HG03060 (cell line): Measurements from ENCODE around the gene TLCD3A.
"Not testable (repeated sequence)": the region's sequence is repeated elsewhere in the genome, so short reads cannot be mapped to it uniquely, and the experiment has no call there.

ENCODE experiments used
- ATAC-seq: cut with Tn5 transposase; IDR thresholded peaks from one replicate; pipeline ENCODE4 v1.9.1; 2021; ENCODE audit warnings: low read depth, moderate number of reproducible peaks; ENCODE audit not compliant: unreplicated experiment

The TLCD3A gene

GRCh38 chr17:732067-732901 is at the start of gene TLCD3A:
TSS of gene TLCD3A (plus strand) at chr17:732596. CDS start at chr17:732648, 52 bp downstream.
- no peak for ATAC-seq

- ATAC-seq = no peak
Measured at GRCh38 chr17:683040-683439, 49.4 kb upstream of the TLCD3A start.

GRCh38 chr17:683499-684254 is 48.7 kb upstream of the TLCD3A start:
- ATAC-seq = no peak

GRCh38 chr17:685006-685405 is 47.4 kb upstream of the TLCD3A start:
- no peak for ATAC-seq

GRCh38 chr17:688100-688989 is 44.1 kb upstream of the TLCD3A start:
- ATAC-seq = no peak

- ATAC-seq = no peak
Measured at GRCh38 chr17:689556-690275, 42.7 kb upstream of the TLCD3A start.

GRCh38 chr17:690361-690760 is 42.0 kb upstream of the TLCD3A start:
- ATAC-seq = no peak

GRCh38 chr17:691423-691822 is 41.0 kb upstream of the TLCD3A start:
- no peak for ATAC-seq

GRCh38 chr17:692116-692515 is 40.3 kb upstream of the TLCD3A start:
- ATAC-seq = no peak

- no peak for ATAC-seq
Measured at GRCh38 chr17:693791-694638, 38.4 kb upstream of the TLCD3A start.

GRCh38 chr17:696369-696768 is 36.0 kb upstream of the TLCD3A start:
- ATAC-seq = no peak

GRCh38 chr17:697682-698081 is 34.7 kb upstream of the TLCD3A start:
- no peak for ATAC-seq

GRCh38 chr17:698096-698495 is 34.3 kb upstream of the TLCD3A start:
- not testable (repeated sequence) for ATAC-seq

- ATAC-seq = no peak
Measured at GRCh38 chr17:699345-699744, 33.1 kb upstream of the TLCD3A start.

- no peak for ATAC-seq
Measured at GRCh38 chr17:700504-701094, 31.8 kb upstream of the TLCD3A start.

GRCh38 chr17:703081-703875 is 29.1 kb upstream of the TLCD3A start:
- no peak for ATAC-seq

GRCh38 chr17:704111-704864 is 28.1 kb upstream of the TLCD3A start:
- no peak for ATAC-seq
